Medulla oblongata (tissue), 1 donor: Measurements from ENCODE around the gene CDX1.
A peak's percentile ranks its signal among the peaks of the same experiment; 100 is the strongest.

ENCODE experiments used
- DNase-seq: peaks from one replicate; pipeline ENCODE4 v3.0.0-alpha.2; 2015; ENCODE audit errors: extremely low spot score

The CDX1 gene

GRCh38 chr5:150182774-150183173 lies 16.2 kb downstream of the CDX1 start:
- DNase-seq = no peak

GRCh38 chr5:150183436-150183835 lies 16.9 kb downstream of the CDX1 start:
- no peak for DNase-seq

DNA sequence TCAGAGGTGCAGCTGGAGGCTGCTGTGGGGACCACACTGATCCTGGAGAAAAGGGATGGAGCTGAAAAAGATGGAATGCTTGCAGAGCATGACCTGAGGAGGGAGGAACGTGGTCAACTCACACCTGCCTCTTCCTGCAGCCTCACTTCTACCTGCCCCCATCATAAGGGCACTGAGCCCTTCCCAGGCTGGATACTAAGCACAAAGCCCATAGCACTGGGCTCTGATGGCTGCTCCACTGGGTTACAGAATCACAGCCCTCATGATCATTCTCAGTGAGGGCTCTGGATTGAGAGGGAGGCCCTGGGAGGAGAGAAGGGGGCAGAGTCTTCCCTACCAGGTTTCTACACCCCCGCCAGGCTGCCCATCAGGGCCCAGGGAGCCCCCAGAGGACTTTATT lies 17.4 kb downstream of the CDX1 start:
- no peak for DNase-seq

DNA sequence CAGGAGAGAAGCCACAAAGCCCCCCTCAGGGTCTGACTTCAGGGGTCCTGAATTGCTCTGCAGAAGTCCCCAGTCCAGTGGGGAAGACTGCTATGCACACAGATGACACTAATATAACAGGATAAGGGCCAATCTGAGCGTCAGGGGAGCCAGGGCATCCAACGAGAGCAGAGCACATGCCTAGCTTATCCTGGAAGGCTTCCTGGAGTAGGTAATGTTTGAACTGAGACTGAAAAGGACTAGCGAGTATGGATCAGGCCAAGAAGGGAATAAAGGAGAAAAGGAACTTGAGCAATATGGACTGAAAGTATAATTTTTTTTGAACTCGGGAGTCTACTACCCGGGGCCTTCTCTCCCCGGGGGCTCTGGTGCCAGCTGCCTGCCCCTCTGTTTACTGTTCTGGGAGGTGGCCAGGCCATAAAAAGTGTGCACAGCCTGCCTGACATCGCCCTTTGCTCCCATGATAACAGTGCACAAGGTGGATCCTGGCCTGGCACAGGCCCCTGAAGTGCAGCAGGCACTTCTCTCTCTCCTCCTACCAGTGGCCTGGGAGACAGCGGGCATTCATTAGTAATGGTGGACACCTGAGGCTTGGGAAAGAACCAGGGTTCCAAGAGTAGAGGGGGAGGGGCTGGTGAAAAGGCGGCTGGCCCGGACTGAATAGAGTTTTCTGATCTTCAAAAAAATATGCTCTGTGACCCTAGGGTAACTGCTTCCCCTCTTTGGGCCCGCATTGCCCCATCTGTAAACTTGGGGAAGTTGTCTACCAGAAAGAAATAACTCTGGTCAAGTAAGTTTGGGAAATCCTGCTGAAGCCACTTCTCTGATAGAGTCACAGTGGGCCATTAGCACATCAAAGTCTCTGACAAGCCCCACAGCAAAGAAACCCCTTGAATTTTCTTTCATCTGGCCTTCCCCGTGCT lies 18.7 kb downstream of the CDX1 start:
- no peak for DNase-seq

GRCh38 chr5:150186137-150186536 lies 19.6 kb downstream of the CDX1 start:
- no peak for DNase-seq

DNA sequence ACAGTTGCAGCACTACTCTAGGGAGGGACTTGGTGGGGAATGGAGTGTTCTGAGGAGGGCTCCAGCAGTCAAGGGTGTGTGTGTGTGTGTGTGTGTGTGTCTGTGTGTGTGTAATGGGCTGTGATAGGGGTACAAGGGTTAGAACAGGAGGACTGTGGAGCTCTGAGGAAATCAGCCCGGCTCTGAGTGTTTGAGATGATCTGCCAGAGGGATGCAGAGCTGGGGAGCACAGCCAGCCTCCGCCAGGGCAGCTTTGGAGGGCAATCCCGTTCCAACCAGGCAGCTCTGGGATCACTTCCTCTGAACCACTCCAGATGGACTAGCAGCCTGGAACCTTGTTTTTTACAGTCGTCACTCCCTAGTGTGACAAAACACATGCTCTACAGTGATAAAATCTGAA lies 20.3 kb downstream of the CDX1 start:
- no peak for DNase-seq

DNA sequence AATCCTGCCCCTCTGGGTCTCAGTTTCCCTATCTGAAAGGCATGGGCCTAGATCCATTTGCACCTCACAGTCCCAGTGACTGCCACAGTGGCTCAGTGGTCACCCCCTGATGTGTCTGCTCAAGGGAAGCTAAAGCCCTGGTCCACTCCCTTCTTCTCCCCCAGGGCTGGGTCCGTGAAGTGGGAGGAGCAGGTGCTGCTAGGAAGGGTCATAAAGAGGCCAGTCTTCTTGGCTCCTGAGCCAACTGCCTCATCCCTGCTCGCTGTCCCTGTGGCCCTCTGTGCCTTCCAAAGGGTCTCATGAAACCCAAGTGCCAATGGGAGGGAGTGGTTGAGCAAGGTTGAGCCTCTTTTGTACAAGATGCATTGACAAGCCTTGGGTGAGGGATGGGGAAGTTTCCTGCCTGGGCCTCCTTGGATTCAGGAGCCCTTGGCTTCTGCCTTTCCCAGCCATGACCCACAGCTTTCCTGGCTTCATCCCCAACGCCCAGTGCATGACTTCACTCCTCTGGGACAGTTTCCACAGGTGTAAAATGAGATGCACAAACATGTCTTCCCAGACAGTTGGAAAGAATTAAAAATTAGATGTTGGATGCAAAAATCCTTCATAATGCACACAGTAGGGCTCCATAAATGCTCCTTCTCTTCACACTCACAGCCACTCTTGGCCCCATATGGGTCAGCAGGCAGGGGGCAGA lies 21.7 kb downstream of the CDX1 start:
- no peak for DNase-seq

DNA sequence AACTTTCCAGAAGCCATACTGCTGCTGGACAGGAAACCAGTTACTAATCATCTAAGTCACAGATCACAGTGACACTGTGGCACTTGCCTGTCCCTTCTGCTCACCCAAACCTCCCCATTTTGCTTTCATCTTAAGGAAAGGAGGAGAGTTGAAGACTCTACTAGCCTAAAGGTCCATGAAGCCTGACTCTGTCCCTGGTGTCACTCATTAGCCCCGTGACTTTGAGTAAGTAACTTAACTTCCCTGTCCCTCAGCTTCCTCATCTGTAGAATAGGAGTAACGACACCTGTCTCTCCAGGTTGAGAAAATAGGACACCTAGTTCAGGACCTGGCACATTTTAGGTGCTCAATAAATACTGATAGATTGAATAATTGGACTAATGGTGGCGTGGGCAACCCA lies 22.7 kb downstream of the CDX1 start:
- DNase-seq = no peak

GRCh38 chr5:150189728-150190502 lies 23.3 kb downstream of the CDX1 start, which contains the start of gene SLC6A7:
SLC6A7 (plus strand) TSS chr5:150190062; CDS start chr5:150190328, 266 bp downstream.
- no peak for DNase-seq

DNA sequence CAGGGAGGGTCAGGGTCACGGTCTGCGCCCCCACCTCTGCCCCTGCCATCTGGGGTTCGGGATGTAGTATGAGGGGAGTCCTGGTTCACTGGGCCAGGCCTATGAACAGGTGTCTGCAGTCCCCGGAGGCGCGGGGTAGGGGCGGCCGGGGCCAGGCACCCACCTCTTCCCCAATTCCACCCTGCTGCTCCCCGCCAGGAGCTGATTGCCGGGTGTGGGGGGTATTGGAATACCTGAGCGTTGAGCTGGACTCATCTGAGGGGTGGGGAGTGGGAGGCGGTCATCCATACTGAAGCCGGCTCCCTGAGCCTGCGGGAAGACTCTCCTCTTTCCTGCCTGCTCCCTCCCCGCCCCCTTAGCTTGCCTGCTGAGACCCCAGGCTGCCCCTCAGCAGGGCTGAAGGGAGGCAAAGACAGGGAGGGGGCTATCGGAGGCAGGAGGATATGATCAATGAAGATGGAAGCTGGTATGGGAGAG lies 24.0 kb downstream of the CDX1 start:
- DNase-seq = no peak

DNA sequence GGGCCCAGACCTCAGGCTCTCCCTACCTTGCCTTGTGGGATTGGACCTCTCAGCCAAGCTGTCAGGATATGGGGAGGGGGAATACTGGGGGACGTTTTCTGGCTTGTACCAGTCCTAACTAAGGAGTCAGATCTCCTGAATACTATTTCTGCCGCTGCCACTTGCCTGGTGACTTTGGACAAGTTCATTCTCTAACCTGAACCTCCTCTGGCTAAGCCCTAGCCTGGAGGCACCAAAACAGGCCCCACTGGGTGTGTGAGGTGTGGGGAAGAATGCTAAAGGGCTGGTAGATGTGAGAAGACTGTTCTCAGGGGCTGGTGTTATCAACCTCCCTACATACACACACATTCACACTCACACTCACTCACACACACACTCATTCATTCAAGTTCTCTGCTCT lies 24.4 kb downstream of the CDX1 start:
- no peak for DNase-seq

DNA sequence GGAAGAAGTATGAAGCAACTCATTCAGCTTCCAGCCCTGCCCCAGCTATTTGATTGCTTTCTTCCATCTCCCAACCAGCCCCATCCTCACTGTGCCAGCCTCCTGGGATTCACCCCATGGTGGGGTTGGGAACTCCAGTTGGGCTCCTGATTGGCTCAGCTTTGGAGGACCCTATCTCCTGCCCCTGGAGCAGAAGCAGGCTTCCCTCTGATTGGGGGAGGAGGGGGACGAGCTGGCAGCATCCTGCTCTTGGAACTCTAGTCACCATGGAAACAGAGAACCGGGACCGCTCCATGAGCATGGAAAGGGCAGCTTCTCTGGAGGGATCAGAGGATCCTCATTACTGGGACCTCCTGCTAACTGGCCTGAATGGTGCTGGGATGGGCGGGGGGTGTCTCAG lies 25.9 kb downstream of the CDX1 start:
- no peak for DNase-seq

- no peak for DNase-seq
Measured at GRCh38 chr5:150195736-150196485, 29.3 kb downstream of the CDX1 start.

- peak; percentile 35 for DNase-seq
Measured at GRCh38 chr5:150196514-150196913, 29.9 kb downstream of the CDX1 start.

DNA sequence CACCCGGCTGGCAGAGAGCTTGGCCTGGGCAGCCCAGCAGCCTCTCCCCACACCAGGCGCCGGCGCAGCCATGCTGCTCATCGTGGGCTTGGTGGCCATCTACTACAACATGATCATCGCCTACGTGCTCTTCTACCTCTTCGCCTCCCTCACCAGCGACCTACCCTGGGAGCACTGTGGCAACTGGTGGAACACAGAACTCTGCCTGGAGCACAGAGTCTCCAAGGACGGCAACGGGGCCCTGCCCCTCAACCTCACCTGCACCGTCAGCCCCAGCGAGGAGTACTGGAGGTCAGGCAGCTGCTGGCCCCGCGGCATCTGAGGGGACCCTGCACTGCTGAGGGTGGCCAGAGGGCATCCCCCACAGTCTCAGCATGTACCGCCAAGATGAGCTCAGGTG lies 30.4 kb downstream of the CDX1 start:
- no peak for DNase-seq

GRCh38 chr5:150197476-150197875 lies 30.9 kb downstream of the CDX1 start:
- DNase-seq = no peak

DNA sequence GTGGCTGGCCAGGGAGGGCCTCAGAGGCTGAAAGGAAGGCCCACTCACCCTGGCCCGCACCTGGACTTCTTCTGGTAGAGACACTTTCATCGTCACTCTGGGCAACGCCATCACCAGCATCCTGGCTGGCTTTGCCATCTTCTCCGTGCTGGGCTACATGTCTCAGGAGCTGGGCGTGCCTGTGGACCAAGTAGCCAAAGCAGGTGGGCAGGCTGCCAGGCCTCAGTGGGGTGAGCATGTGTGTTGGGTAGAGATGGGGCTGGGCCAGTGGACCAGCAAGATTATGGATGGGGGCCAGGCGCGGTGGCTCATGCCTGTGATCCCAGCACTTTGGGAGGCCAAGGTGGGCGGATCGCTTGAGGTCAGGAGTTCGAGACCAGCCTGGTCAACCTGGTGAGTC lies 35.9 kb downstream of the CDX1 start:
- no peak for DNase-seq

GRCh38 chr5:150203832-150204589 lies 37.4 kb downstream of the CDX1 start:
- no peak for DNase-seq

GRCh38 chr5:150204590-150204960 lies 38.0 kb downstream of the CDX1 start:
- DNase-seq = no peak

- DNase-seq = no peak
Measured at GRCh38 chr5:150206098-150206778, 39.7 kb downstream of the CDX1 start.
